ENCODE data around the gene SCARF2.
"Not testable (repeated sequence)": the region's sequence is repeated elsewhere in the genome, so short reads cannot be mapped to it uniquely, and the experiment has no call there.

The SCARF2 gene

DNA sequence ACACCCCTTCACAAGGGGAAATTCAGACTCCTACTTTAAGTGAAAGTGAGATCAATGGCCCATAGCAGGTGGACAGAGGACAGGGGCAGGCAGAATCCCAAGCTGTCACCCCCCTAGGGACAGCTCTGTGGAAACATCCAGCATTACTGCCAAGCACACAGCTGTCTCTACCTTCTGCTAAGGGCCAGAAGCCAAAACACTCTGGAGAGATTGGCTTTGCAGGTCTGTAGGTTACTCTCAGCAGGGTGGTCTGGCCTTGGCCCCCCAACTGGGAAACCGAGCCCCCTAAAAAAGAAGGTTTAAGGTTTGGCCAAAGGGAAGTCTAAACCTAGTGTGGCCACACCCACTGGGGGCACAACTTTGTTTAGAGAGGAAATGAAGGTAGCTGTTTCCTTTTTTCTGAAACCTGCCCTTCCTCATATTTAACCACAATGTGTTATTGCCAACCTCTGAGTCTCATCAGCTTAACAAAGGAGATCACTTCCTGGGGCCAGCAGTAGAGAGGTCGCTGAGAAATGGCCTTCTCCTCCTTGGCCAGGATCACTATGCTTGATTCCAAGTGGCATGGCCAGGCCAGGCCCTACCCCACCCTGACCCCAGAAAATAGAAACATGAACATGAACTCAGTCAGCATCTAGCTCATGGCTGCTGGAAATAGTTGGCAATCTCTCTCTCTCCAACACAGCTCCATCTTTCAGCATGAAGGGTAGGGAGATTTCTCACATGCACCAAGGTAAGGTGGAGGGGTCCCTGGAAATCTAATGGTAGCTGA, 25.9 kb upstream of the SCARF2 start:
- in situ Hi-C loops (cut with MboI; ENCODE audit: low sequenced_read_pairs), result no loop called here

DNA sequence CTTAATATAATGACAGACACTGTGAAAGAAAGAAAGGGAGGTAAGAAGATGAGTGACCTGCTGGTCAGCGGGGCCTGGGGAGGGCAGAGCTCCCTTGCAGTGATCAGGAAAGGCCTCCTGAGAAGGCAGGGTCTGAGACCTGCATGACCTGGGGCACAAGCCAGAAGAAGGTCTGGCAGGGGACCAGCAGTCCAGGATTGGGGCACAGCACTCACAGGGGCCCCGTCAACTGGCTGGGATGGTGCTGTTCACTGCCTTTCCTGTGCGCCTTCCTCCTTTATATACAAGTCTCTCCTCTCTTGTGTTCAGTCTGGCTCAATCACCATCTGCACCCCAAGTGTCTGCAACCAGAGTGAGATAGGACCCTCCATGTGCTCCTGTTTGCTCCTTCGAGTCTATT, 22.2 kb upstream of the SCARF2 start:
- in situ Hi-C loops (cut with MboI; ENCODE audit: low sequenced_read_pairs), result no loop called here

DNA sequence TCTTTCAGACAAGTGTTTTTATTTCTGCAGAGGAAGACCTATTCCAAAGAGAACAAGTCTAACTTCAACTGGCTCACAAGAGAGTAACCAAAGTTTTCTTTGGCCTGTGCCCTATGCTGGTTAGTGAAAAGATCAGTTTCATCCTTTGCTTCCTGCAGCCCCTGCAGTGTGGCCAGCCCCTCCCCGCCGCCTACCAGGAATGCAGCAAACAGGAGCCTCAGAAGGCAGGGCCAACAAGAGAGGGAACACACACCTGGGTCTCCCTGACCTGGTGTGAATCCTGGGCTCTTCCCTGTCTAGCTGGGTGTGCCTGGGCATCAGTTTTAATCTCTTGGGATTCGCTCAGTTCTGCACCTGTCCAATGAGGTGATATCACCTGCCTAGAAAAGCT, 21.5 kb upstream of the SCARF2 start:
- in situ Hi-C loops (cut with MboI; ENCODE audit: low sequenced_read_pairs), result no loop called here

DNA sequence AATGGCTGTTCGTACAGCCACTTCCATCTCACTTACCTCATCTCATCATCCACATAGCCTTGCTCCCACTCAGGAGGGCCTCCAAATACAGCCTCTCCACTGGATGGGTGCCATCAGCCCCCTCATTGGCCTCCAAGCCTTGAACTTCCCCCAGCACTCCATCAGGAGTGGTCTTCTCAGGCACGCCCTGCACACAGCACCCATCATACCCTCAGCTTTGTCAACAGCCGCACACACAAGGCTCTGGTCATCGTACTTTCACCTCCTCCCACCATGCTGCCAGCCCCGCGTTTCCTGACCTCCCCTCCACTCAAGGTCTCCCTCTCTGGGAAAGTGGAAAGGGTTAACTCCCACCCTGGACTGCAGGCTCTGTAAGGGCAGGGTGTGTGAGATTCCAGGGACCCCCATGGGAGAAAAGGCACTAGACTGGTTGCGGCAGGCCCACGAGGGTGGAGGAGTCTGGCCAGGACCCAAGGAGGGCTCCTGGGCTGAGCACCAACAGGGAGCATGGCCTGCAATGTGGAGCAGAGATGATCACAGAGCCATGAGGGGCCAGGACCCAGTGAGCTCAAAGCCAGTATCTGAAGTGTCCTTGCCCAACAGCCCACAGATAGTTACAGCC, 21.0 kb upstream of the SCARF2 start:
- in situ Hi-C loops (cut with MboI; ENCODE audit: low sequenced_read_pairs), result no loop called here

DNA sequence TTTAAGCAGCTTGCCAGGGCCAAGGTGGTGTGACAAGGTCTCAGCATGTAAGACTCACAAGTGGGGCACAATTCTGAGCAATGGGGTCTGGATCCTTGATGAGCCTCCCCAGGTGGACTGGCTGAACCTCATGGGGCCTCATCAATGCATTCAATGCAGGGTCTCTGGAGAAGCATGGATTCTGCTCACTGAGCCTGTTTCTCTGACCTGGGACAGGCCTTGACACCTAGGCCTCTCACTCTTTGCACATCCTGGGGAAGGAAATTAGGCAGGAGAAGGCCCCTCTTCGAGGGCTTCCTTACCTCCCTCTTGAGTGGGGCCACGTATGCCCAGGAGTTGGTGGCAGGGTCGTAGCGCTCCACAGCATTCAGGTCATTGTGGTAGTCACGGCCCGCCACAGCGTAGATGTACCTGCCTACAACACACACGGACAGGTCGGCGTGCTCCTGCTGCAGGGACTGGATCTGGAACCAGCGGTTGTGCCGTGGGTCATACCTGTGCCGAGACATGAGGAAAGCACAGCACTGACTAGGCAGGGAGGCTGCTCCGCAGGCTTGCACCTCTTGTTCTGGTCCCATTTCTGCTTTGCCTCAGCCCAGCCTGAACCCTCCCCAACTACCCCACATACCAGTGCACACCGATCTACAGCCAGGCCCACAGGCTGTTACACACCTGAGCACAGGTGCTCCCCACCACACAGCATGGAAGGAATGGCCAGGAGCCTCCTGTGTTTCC, 20.0 kb upstream of the SCARF2 start:
- in situ Hi-C loops (cut with MboI; ENCODE audit: low sequenced_read_pairs), result no loop called here

DNA sequence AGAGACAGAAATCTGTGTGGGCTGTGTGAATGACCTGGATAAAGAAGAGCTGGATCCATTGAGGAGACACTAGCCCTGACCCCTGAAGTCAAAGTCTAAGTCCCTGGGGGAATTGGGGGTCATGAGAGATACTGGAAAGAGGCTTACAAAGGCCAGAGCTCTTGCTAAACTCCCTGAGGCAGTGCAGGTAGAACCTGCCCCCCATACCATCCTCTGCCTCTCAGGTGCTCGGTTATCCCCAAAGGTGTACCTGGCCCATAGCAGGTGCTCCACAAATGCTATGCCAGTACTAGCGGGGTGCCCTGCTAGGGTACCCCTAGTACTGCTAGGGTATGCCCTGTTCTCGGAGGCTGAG, 19.1 kb upstream of the SCARF2 start:
- in situ Hi-C loops (cut with MboI; ENCODE audit: low sequenced_read_pairs), result no loop called here

DNA sequence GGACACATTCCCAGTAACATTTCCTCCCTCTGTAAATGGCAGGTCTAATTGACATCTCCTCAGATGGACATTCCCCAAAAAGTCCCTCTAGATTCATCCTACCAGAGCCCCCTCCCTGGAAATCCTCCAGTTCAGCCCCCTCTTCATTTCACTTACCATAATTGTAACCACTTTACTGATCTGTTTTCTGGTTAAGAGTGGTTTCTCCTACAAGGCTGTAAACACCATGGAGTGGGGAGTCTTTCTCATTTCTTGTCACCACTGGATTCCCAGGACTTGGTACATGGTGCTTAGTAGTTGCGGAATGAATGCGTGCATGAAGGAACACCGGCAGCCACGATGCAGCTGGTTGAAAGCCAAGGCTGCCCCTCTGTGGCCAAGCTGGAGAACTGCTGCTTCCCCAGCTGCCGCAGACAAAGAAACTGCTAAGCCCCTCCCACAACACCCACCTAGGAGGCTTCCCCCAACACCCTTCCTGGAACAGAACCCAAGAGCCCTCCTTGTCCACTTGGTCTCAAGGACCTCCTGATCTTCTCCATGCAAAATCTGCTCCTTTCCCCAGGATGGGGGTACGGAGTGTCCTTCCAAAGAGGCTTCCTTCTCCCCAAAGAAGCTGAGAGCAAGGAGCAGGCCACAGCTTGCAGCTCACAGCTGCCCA, 18.6 kb upstream of the SCARF2 start:
- in situ Hi-C loops (cut with MboI; ENCODE audit: low sequenced_read_pairs), result no loop called here

DNA sequence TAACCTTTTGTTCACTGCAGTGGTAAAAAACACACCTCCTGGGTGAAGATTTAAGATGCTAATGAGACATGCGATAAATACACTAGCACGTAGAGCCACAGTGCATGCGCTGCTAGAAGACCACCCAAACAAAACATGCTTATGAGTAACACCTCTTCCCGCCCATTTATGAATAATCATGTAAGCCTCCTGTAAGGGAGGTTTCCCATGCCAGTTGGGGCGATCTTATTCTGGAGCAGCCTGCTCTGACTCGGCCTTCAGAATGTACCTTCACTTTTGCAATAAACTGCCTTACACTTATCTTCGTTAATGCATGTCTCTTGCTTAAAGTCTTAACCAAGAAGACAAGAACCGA, 18.1 kb upstream of the SCARF2 start:
- in situ Hi-C loops (cut with MboI; ENCODE audit: low sequenced_read_pairs), result no loop called here

DNA sequence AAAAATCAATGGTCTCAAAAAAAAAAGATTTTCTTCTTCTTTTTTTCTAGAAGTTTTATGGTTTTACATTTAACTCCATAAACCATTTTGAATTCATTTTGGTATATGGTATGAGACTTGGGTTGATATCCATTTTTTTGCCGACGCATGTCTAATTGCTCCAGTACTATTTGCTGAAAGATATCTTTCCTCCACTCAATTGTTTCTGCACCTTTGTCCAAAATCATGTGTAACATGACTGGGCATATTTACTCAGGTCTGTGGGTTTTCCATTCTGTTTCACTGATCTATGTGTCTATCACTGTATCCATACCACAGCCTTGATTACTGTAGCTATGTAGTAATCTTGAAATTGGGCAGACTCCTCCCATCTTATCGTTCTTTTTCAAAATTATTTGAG, 15.6 kb upstream of the SCARF2 start:
- in situ Hi-C loops (cut with MboI; ENCODE audit: low sequenced_read_pairs), result no loop called here

DNA sequence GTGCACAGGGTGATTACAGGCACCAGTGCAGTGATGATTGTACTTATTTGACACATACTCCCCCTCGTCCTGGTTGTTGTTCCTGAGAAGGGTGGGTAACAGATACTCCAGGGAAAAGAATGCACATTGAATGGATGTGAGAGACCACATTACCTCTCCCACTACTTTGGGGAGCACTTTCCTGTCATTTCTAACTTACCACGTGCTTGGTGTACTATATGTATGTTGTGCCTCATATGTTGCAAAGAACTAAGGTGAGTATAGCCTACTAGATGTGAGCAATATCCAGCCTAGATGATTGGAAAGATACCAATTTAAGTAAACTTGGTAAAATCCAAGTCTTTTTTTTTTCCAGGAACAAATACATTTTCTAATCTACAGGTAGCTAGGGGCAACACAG, 14.3 kb upstream of the SCARF2 start:
- in situ Hi-C loops (cut with MboI; ENCODE audit: low sequenced_read_pairs), result no loop called here

DNA sequence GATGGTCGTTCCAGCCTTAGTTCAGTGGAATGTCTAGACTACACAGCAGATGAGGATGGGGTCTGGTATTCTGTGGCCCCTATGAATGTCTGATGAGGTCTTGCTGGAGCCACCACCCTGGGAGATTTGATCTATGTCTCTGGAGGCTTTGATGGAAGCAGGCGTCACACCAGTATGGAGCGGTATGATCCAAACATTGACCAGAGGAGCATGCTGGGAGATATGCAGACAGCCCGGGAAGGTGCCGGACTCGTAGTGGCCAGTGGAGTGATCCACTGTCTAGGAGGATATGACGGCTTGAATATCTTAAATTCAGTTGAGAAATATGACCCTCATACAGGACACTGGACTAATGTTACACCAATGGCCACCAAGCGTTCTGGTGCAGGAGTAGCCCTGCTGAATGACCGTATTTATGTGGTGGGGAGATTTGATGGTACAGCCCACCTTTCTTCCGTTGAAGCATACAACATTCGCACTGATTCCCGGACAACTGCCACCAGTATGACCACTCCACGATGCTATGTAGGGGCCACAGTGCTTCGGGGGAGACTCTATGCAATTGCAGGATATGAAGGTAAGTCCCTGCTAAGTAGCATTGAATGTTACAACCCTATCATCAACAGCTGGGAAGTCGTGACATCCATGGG, 13.6 kb upstream of the SCARF2 start:
- in situ Hi-C loops (cut with MboI; ENCODE audit: low sequenced_read_pairs), result not testable (repeated sequence)

DNA sequence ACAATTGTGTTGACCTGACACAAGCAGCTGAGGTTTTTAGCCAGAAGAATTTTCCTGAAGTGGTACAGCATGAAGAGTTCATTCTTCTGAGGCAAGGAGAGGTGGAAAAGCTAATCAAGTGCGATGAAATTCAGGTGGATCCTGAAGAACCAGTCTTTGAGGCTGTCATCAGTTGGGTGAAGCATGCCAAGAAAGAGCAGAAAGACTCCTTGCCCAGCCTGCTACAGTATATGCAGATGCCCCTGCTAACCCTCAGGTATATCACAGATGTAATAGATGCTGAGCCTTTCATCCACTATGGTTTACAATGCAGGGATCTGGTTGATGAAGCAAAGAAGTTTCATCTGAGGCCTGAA, 12.9 kb upstream of the SCARF2 start:
- in situ Hi-C loops (cut with MboI; ENCODE audit: low sequenced_read_pairs), result no loop called here

DNA sequence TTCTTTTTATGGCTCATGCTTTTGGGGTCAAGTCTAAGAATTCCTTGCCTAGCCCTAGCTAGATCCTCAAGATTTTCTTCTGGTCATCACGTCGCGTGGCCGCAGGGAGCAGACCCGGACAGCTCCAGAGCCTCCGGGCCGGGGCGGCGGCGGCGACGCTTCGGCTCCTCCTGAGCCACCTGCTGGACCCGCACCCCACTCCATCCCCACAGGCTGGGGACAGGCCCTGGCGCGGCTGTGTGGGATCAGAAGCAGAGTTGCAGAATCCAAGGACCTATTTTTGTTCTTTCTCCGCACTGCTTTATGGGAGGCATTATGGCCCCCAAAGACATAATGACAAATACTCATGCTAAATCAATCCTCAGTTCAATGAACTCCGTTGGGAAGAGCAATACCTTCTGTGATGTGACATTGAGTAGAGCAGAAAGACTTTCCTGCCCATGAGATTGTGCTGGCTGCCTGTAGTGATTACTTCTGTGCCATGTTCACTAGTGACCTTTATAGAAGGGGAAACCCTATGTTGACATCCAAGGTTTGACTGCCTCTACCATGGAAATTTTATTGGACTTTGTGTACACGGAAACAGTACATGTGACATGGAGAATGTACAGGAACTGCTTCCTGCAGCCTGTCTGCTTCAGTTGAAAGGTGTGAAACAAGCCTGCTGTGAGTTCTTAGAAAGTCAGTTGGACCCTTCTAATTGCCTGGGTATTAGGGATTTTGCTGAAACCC, 12.4 kb upstream of the SCARF2 start:
- in situ Hi-C loops (cut with MboI; ENCODE audit: low sequenced_read_pairs), result no loop called here

DNA sequence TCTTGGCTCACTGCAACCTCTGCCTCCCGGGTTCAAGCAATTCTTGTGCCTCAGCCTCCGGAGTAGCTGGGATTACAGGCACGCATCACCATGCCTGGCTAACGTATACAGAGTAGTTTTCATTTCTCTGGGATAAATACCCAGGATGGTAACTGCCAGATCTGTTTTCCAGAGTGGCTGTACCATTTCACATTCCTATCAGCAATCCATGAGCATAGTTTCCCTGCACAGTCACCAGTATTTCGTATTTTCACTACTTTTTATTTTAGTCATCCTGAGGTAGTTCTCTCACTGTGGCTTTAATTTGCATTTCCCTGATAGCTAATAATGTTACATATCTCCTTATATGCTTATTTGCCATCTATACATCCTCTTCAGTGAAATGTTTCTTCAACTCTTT, 11.0 kb upstream of the SCARF2 start:
- in situ Hi-C loops (cut with MboI; ENCODE audit: low sequenced_read_pairs), result no loop called here

DNA sequence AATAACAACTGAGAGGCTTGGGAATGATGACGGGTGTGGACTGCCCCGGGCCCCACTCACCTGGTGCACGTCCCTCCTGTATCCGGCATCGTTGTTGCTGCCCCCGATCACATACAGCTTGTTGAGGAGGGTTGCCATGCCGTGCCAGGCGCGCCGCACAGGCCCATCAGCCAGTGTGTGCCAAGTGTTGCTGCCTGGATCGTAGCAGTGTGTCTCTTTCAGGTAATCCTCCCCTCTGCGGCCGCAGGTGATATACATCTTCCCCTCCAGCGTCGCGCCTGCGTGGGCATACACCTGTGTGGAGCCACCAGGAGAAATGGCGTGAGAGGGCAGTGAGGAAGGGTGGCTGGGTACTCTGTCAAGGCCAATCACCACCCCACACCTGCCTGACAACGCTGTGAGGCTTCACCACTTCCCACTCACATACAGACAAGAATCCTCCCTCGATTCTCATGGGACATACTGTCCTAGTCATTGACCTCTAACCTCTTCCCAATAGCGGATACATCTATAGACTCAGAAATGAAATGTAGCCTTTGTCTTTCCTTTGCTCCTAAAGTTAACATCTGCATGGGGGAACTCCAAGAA, 8.9 kb upstream of the SCARF2 start:
- in situ Hi-C loops (cut with MboI; ENCODE audit: low sequenced_read_pairs), result no loop called here

DNA sequence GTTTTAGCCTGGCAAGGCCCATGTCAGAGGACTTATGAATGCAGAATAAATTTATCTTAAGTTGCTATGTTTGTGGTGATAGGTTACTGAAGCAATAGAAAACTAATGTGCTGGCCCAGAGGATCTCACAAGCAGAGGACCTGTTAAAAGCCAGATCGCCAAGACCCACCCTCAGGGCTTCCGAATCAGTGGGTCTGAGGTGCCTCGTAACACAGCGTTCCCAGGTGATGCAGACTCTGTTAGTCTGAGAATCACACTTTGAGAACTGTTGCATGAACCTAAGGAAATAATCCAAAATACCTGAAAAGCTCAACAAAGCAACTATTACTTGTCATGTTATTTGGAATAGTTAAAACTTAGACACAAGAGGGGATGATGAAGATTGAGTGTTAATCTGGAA, 6.7 kb upstream of the SCARF2 start:
- in situ Hi-C loops (cut with MboI; ENCODE audit: low sequenced_read_pairs), result no loop called here

DNA sequence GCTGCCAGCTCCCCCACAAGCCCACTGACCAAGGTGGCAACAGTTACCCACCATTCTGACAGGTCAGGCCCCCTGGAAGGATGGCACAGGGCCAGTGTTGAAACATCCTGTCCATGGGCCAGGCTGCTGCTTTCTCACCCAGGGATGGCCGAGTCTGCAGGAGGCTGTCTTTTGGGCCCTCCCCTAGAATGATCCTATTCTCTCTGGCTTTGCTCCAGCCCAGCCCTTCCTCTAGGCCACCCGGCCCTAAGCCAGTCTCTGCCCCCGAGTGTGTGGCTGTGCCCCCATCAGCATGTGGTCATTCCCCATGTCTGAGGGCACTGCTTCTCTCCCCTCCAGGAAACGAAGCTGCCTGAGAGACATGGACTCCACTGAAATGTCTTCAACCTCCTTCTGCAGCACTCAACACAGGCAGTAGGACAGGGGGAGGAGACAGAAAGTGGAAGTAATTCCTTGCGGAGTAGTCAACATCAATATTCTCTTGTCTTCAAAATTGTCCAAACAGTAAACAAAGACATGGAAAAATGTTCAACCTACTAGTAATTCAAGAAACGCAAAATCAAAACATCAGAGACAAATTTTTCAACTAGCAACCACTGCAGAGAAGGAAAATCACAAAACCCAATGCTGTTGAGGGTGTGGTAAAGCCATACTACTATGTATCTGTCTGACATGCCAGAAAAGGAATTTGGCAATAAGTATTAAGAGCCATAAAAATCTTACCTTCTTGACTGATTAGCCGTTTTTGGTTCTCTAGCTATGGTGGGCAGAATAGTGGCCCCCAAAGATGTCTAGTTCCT, 5.1 kb upstream of the SCARF2 start:
- in situ Hi-C loops (cut with MboI; ENCODE audit: low sequenced_read_pairs), result no loop called here

DNA sequence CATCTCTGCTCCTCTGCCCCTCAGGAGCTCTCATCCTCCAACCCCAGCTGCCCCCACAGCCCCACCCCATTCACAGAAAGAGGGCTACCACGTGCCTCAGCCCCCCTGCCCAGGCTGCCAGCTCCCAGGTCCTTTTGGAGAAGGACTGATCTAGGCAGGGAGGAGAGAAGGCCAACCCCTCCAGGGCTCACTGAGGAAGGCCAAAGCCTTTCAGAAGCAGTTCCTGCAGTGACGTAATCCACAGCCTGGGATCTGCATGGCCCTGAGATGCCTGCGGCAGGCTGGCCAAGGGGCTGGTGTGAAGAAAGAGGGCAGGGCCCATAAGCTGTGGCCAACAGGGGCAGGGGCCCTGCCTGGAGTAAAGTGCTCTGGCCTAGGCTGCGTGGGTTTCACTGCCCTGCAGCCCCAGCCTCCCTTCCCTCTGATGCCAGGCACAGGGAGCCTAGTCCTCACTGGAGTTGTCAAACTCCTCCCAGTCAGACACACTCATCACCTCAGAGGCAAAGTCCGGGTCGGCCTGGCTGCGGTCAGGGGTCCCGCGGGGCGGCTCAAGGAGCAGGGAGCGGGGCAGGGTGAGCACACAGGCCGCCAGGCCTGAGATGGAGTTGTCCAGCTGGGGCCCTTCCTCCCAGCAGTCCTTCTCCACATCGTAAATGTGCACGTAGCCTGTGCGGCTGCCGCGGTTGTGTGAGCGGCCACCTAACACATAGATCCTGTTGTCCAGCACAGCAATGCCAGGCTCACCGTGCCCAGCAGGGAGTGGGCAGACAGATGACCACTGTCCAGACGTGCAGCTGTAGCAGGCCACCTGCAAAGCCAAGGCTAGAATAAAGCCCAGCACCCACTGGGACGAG, 4.2 kb upstream of the SCARF2 start:
- in situ Hi-C loops (cut with MboI; ENCODE audit: low sequenced_read_pairs), result no loop called here
